Mucosa of gallbladder (tissue), 1 donor: ENCODE measurements around the gene ATG14. TPM values are rescaled to one million over a fixed set of nuclear protein-coding genes. Genes with fewer than 3 reads are reported as not detected.
"Not testable (repeated sequence)": the region's sequence is repeated elsewhere in the genome, so short reads cannot be mapped to it uniquely, and the experiment has no call there.

ENCODE experiments used
- DNase-seq: peaks from one replicate; pipeline ENCODE4 v3.0.0-alpha.2; 2020; ENCODE audit warnings: low spot score
- total RNA-seq: library from RNA; stranded (reverse); gene quantifications from one replicate; pipeline ENCODE4 v1.2.1, GENCODE V29; 2021
- donor health status: DM: no; HTN: no; CAD: no.

ATG14 gene
- total RNA-seq, 1 donor from 2014 or later = 9.1 TPM

DNA sequence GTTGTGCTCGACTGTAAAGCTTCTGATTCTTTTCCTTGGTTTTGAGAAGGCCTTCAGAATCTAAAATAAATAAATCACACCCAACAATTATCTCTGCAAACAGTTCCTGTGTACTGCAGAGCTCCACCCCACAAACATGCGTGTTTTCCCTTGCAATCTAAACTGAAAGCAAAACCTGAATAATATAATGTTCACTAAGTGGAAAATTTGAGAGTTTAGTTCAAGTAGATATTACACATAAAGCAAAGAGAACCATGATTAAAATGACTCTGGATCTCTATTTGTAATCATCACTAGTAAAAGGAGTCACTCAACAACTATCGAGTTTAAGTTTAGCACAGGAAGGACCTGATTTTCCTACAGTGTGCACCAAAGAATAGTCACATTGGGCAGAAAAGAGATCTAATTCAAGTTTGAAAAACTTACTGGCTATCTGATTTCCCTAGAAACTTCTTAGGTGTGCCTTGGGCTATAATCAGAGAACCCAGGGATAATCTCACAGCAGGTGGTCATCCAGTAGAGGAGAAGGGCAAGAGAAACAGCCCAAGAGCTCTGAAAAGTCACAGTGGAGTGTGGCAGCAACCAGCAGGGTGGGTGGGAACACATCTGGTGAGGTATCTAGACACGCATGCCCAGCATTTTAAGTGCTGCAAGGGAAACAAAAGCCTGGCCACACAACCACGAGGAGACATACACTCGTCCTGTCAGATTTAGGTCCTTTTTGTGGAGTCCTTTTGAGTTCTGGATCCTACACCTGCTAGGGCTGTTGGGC is 25.4 kb downstream of the ATG14 start:
- DNase-seq = no peak

GRCh38 chr14:55384536-55384935 is 27.1 kb downstream of the ATG14 start:
- DNase-seq = no peak

- no peak for DNase-seq
Measured at GRCh38 chr14:55383541-55384140, 28.0 kb downstream of the ATG14 start.

GRCh38 chr14:55383056-55383466 is 28.6 kb downstream of the ATG14 start:
- not testable (repeated sequence) for DNase-seq

DNA sequence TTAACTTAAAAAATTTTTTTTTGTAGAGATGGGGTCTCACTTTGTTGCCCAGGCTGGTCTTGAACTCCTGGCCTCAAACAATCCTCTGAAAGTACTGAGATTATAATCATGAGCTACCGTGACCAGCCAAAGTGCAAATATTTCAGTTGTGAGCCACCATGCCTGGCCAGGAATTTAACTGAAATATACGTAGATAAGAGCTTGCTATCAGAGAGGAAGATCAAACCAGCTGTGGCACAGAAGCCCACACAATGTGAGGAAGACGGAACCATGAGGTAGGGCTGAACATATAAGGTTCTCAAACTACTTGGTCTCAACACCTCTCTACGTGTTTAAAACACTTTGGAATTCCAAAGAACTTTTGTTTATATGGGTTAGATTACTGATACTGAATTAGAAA is 29.1 kb downstream of the ATG14 start:
- DNase-seq = no peak

GRCh38 chr14:55381561-55381960 is 30.1 kb downstream of the ATG14 start:
- DNase-seq = no peak

DNA sequence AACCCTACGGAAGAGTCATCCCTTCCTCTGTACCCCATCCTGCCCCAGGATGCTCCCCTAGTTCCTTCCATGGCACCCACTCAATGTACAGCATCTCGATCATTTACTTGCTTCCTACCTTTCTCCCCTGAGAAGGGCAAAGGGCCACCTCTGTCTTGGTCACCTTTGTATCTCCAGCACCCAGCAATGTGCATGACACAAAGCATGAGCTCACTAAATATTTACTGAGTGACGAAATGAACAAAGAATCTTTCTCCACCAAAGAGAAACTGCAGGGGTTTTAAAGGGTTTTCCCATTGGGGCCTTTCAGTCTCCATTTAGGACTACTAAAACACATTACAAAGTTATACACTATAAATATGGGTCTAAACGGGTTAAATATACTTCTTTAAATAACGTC is 30.6 kb downstream of the ATG14 start:
- DNase-seq = no peak

DNA sequence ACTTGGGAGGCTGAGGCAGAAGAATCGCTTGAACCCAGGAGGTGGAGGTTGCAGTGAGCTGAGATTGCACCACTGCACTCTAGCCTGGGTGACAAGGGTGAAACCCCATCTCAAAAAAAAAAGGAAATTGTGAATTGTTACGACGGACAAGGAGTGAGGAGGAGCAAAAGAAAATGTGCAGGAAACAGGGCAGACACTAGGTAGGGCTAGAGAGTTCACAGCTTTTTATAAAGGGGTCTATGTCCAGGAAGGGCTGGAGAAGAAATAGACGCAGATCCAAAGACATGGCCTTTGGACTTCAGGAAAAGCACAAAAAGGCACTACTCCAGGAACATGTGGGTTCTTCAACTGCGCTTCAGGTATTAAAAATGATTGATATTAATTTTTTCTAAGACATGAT is 34.4 kb downstream of the ATG14 start:
- DNase-seq = no peak

DNA sequence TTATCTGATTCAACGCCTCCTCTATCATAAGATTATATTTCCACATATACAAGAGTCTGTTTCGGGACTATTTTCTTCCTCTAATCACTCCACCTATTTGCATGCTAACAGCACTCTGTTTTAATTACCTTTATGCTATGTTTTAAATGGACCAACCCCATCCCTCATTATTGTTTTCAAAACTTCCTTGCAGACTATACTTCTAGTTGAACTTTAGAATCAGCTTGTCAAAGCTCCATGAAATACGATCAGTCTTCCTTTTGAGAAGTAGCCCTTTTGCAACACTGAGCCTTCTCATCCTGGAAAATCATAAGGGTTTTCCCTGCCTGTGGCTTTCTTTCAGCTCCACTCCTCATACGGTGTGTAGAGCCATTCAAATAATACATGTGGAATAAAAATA is 36.9 kb downstream of the ATG14 start:
- no peak for DNase-seq

DNA sequence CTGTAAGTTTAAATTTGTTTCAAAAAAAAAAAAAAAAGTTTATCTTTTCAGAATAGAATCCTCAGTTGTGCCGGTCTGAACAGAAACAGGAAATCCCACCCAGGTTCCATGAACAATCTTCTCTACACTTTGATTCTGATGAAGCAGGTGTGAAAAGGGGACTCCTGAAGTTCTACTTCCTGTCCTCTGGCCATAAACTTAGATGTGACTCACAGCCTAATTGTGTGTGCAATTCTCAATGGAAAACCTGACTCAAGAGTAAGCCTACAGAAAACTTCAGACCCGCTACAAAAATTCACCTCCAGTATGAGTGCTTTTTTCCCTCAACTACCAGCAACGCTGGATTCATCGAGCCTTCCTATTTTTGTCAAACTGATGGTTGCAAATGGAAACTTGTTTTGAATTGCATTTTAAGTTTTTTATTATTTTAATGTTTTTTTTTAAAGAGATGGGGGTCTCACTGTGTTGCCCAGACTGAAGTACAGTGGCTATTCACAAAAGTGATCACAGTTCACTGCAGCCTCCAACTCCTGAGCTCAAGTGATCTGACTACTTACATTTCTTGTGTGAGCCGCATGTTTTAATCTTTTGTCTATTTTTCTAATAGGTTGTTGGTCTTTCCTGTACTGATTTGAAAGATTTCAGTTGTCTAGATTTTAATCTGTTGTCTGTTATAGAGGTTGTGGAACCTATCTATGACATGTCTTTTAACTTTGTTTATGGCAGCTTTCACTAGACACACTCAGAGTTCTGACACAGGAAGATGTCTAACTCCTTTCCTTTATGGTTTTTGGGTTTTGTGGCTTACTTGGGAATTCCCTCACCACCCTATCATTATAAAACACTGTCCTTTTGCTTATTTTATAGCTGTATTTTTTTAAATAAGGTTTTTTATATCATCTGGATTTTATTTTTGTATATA is 37.6 kb downstream of the ATG14 start:
- DNase-seq = no peak

DNA sequence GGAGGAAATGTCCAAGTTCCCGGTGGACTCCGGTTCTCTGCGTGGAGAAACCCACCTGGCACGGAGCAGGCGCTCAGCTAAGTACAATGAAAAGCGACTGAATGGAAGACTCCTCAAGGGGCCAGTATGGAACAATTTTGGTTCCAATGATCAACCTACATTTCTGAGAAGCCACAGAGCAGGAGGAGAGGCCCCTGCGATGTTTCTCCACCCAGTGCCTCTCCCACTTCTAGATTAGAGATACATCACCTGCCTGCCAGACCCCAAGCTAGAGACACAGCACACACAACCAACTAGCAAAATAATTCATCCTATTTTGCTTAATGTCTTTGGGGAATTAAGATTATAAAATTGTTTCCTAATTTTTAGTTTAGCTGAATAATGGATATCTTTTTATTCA is 38.8 kb downstream of the ATG14 start:
- DNase-seq = no peak

DNA sequence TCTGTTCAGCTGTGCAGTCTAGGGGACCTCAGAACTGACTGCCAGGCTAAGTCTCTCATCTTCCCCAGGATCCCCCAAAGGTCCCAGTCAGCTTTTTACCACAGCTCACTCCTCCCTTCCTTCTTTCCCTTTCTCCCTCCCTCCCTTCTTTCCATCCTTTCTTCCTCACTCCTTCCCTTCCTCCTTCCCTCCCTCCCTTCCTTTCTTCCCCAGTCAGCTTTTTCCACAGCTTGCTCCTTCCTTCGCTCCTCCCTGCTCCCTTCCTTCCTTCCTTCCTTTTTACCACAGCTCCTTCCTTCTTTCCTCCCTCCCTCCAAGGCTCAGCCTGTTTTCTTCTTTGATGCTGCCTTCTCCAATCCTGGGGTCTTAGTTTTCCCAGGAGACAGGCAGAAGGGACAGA is 39.2 kb downstream of the ATG14 start:
- DNase-seq = no peak

DNA sequence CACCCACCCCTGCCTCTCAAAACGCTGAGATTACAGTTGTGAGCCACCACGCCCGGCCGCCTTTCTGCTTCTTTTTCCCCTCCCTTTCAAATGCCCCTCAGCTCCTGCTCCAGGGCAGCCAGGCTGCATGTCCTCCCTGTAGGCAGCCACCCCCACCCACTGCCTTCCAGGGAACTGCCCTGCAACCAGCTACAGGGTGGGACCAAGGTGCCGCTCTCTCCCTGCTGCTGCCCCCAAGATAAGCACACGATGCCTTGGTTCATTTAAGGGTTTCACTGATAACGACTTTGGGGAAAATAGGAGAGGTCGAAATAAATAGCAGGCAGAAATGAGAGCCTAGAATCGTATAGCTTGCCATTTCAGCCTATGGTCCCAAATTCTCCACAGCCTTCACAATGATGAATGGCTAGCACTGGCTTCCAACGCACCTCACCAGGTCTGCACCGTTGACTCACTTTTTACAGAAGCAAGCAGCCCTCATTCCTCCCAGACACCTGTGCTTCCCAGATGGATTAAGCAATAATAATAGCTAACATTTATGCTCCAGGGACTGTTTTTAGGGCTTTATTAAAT is 40.7 kb downstream of the ATG14 start:
- DNase-seq = no peak

DNA sequence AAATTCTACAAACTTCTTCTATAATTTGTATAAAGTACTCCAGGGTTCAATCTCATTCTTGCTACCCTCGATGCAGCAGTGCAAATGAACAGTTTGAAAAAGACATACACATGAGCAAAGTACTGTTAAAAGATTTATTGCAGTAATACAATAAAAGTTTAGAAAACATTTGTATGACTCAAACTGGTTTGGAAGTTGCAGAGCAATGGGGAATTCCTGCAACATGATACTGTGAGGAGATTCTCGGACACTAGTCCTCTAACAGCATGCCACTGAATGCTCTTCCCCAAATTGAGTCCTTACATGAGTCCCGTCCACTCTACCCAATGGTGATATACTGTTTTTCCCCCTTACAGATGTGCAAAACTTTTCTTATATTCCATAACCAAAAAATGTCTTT is 45.4 kb downstream of the ATG14 start:
- no peak for DNase-seq

DNA sequence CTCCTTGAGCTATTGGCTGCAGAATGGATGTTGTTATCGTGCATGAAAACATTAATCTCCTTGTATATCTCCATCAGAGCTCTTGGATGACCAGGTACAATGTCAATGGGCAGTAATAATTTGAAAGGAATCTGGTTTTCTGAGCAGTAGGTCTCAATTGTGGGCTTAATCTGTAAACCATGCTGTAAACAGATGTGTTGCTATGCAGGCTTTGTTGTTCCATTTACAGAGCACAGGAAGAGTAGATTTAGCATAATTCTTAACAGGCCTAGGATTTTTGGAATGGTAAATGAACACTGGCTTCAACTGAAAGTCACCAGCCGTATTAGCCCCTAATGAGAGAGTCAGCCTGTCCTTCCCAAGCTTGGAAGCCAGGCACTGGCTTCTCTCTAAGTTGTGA is 50.4 kb downstream of the ATG14 start:
- no peak for DNase-seq

DNA sequence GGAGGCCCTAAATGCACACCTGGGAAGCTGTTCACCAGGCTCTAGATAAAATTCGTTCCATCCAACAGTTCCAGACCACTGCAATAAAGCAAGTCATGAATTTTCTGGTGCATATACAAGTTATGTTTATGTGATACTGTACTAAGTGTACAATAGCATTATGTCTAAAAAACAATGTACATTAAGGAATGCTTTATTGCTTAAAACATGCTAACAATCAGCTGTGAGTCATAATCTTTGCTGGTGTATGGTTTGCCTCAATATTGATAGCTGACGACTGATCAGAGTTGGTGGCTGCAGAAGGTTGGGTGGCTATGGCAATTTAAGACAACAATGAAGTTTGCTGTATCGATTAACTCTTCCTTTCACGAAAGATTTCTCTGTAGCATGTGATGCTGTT is 52.3 kb downstream of the ATG14 start:
- DNase-seq = no peak

DNA sequence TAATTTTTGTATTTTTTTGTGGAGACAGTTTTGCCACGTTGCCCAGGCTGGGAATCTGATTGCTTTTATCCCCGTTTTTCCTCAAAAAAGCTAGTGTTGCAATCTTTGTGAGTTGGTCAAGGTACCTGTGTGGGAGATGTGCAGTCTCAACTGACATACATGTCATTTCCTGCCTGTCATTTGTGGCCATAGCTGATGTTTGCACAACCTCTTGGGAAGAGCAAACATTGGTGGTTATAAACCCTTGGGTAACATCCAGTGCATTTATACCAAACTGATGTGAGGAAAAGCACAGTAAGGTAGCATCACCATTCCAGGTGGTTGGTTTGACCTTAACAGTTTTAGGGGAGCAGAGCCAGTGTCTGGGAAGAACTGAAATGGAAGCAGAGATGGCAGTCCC is 54.7 kb downstream of the ATG14 start:
- no peak for DNase-seq

DNA sequence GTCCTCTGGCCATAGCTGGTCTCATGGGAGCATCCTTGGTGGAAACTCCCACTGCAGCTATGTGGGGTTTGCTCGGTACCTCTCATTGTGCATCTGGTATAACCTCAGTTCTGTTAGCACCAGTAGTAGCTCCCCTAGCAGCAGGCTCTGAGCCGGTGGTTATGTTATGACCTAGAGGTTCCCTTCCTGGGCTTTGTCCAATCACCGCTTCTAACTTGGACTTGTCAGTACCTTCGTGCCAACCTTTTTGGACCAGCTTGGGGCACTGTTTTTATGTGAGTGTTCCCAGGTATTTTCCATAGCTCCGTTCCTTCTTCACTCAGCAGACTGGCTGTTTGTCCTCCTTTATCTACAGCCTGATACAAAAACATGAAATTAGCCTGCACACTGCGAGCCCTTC is 55.7 kb downstream of the ATG14 start:
- DNase-seq = no peak

- DNase-seq = peak; percentile 48
Measured at GRCh38 chr14:55354500-55354899, 57.1 kb downstream of the ATG14 start.

DNA sequence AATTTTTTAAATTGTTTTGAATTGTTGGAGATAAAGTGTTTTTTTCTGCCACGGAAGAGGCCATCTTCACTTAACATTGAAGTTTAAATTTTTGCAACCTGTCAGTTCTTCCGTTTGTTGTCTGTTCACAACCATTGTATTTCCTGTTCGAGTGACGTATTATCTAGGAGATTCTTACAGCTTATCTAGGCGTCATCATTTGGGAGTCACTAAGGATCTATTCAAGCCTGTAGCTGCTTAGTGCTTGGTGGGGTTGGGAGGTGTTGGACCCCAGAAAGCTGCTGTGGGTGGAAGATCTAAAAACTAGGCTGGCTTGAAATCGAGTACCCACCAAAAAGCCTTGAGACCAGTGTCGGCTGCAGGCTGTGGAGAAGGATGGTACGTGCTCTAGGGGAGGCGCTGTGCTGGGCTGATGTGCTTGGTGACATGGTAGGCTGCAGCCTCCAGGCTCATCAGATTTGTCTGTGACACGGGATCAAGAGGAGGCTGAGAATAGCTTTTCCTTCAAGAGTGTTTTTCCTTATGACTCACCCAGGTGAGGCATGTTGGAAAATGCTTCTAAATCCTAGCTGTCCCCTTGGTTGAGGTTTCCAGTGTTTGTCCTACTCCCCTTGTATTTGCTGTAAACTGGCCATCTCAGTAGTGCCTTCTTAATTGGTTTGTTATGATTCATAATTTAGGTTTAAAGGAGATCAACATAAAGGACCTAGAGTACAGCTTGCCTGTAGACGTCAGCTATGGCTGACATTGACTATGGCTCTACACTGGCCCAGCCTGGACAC is 57.8 kb downstream of the ATG14 start:
- DNase-seq = no peak

DNA sequence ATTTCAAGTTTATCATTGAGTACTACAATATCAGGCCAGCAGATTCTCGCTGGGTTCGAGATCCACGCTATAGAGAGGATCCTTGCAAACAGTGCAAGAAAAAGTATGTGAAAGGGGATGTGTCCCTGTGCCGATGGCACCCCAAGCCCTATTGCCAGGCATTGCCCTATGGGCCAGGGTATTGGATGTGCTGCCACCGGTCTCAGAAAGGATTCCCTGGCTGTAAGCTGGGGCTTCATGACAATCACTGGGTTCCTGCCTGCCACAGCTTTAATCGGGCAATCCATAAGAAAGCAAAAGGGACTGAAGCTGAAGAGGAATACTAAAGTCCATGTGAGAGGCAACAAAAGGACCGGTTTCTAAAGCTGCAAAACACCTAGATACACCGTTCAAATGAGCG is 59.4 kb downstream of the ATG14 start:
- DNase-seq = no peak

GRCh38 chr14:55351111-55351510 is 60.5 kb downstream of the ATG14 start:
- DNase-seq = no peak
